ENCODE results near the gene ADCYAP1R1.

DNA sequence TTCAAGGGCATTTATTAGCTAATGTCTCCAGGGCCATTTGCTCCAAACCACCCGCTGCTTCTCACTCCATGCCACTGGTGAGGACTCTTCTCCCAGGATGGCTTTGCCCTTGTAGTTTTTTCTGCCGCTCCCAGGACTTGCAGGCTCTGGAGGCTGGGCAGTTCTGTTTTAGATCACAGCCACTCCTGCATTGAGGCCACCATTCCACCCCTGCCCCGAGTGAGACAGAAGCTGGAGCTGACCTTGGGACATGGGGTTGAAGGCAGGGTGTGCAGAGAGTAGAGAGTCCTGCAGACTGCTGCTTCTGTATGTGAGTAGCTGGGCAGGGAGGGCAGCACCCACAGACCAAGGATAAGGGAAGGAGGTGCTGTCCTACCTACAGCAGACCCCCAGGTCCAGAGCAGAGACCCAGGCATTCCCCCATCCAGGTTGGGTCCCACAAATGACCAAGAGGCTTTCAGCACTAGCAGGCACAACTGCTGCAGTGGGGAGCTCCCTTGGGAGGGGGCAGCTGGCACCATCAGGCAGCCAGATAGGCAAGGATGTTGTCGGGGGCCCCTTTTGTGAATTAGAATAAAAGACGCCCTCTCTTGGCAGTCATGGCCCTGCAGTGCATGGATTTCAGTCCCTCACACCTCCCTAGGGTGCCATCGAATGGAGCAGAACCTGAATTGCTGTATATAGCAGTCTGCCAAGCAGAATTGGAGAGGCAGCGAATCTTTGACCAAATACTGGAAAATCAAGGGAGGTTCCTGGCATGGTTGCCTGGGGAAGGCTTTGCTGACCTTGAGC lies 22.7 kb upstream of the ADCYAP1R1 start:
- TF ChIP-seq, protein P1, sequence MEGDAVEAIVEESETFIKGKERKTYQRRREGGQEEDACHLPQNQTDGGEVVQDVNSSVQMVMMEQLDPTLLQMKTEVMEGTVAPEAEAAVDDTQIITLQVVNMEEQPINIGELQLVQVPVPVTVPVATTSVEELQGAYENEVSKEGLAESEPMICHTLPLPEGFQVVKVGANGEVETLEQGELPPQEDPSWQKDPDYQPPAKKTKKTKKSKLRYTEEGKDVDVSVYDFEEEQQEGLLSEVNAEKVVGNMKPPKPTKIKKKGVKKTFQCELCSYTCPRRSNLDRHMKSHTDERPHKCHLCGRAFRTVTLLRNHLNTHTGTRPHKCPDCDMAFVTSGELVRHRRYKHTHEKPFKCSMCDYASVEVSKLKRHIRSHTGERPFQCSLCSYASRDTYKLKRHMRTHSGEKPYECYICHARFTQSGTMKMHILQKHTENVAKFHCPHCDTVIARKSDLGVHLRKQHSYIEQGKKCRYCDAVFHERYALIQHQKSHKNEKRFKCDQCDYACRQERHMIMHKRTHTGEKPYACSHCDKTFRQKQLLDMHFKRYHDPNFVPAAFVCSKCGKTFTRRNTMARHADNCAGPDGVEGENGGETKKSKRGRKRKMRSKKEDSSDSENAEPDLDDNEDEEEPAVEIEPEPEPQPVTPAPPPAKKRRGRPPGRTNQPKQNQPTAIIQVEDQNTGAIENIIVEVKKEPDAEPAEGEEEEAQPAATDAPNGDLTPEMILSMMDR (IDR thresholded peaks at IDR 0.05), result no peak
- TF ChIP-seq POLR2A (IDR thresholded peaks at IDR 0.05), result no peak
